ENCODE results near the gene C16orf92.

The C16orf92 gene

GRCh38 chr16:30022887-30023286 is at the start of gene C16orf92:
C16orf92 (plus strand) TSS chr16:30023198; CDS start chr16:30023341, 143 bp downstream.
- no peak for DNase-seq

GRCh38 chr16:29973384-29974246 is 49.4 kb upstream of the C16orf92 start, which contains the start of gene TAOK2:
TAOK2 (plus strand) TSS chr16:29973868; CDS start chr16:29977773, 3,905 bp downstream.
- peak; percentile 96 for DNase-seq

GRCh38 chr16:29974291-29975133 is 48.5 kb upstream of the C16orf92 start:
- no peak for DNase-seq

- DNase-seq = no peak
Measured at GRCh38 chr16:29975134-29975538, 47.9 kb upstream of the C16orf92 start.

GRCh38 chr16:29975811-29976511 is 47.0 kb upstream of the C16orf92 start:
- DNase-seq = no peak

- DNase-seq = no peak
Measured at GRCh38 chr16:29977063-29977825, 45.8 kb upstream of the C16orf92 start.

- no peak for DNase-seq
Measured at GRCh38 chr16:29978081-29978480, 44.9 kb upstream of the C16orf92 start.

- DNase-seq = no peak
Measured at GRCh38 chr16:29978564-29979270, 44.3 kb upstream of the C16orf92 start.

GRCh38 chr16:29982560-29983419 is 40.2 kb upstream of the C16orf92 start:
- DNase-seq = no peak

- DNase-seq = no peak
Measured at GRCh38 chr16:29983420-29984136, 39.4 kb upstream of the C16orf92 start.

- DNase-seq = no peak
Measured at GRCh38 chr16:29984137-29984763, 38.7 kb upstream of the C16orf92 start.

- no peak for DNase-seq
Measured at GRCh38 chr16:29984764-29985147, 38.2 kb upstream of the C16orf92 start.

GRCh38 chr16:29985271-29985811 is 37.7 kb upstream of the C16orf92 start:
- DNase-seq = no peak

- no peak for DNase-seq
Measured at GRCh38 chr16:29986231-29986630, 36.8 kb upstream of the C16orf92 start.

GRCh38 chr16:29986931-29987330 is 36.1 kb upstream of the C16orf92 start:
- no peak for DNase-seq

GRCh38 chr16:29987371-29988085 is 35.5 kb upstream of the C16orf92 start:
- no peak for DNase-seq

GRCh38 chr16:29988346-29989075 is 34.5 kb upstream of the C16orf92 start:
- DNase-seq = no peak
